ENCODE data around the gene PI4KA.

The PI4KA gene

DNA sequence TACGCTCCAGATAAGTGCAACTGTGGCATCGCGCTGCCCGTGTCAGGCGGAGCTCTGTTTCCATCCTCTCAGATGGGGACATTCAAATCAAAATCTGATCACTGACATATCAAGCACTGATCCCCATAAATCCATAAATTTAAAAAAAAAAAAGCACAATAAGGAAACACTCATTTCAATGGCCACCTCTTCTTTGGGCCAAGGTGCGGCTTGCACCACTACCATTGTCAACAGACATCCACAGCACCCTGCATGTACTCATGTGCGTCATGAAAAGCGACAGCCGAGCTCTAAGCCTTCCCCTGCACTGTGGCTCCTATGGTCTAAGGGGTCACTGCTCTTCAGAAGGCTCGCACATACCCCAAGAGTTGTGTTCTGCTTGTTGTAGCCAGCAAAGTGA is 111.4 kb downstream of the PI4KA start:
- peaks cover 38% of the 10 kb centered on the region for H3K36me3 ChIP-seq (replicated peaks; ENCODE audit: low read depth, low read length)

DNA sequence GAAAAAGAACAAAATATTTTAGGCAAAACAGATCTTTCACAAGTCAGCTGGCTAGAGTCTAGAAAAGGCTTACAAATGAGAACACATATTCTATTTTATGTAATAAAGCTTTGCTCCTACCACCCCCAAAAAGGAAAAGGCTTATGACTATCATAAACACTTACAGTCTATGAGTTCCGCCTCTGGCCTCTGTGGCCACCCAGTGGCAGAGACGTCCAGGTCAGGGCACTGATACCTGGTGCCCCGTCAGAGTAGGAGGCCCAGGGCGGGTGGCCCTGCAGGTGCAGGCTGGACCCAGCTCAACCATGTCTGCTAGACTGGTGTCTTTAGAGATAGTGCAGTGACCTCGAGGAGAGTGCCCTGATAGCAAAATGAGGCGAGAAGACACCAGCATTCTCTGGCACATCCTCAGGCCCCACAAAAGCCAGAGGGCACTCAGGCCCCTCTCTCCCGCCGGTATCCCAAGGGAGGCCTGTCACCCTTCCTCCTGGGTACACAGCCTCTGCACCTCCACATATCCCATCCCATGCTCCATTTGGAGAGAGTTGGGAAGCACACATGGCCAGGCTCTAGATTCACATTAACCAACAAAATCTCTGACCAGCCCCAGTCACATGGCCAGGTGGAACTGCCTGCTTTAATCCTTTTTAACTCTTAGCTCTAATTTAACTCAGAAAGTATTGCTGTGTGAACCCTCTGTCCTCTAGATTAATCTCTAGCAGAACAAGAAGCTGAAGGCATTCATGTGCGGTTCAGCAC is 112.0 kb downstream of the PI4KA start:
- H3K9me3 ChIP-seq (ENCODE audit: insufficient read depth, low read length), result no peaks in the 10 kb centered on the region
- no peak overlapping the region for H3K27ac ChIP-seq (ENCODE audit: low read length)
- TF ChIP-seq, protein P1, sequence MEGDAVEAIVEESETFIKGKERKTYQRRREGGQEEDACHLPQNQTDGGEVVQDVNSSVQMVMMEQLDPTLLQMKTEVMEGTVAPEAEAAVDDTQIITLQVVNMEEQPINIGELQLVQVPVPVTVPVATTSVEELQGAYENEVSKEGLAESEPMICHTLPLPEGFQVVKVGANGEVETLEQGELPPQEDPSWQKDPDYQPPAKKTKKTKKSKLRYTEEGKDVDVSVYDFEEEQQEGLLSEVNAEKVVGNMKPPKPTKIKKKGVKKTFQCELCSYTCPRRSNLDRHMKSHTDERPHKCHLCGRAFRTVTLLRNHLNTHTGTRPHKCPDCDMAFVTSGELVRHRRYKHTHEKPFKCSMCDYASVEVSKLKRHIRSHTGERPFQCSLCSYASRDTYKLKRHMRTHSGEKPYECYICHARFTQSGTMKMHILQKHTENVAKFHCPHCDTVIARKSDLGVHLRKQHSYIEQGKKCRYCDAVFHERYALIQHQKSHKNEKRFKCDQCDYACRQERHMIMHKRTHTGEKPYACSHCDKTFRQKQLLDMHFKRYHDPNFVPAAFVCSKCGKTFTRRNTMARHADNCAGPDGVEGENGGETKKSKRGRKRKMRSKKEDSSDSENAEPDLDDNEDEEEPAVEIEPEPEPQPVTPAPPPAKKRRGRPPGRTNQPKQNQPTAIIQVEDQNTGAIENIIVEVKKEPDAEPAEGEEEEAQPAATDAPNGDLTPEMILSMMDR (IDR thresholded peaks at IDR 0.05; ENCODE audit: low read depth, low read length), result no peak
- no peak for TF ChIP-seq EZH2phosphoT487 (IDR thresholded peaks at IDR 0.05; ENCODE audit: low read depth)
- no peak overlapping the region for H3K9ac ChIP-seq (ENCODE audit: low read length)
- H3K4me2 ChIP-seq (ENCODE audit: low read length), result no peak overlapping the region
- peaks cover 33% of the 10 kb centered on the region for H4K20me1 ChIP-seq (ENCODE audit: insufficient read depth, low read length)
- H3K36me3 ChIP-seq (replicated peaks; ENCODE audit: low read depth, low read length), result peaks cover 35% of the 10 kb centered on the region
- H3K27me3 ChIP-seq (ENCODE audit: low read depth, low read length), result no peaks in the 10 kb centered on the region
- no peak overlapping the region for H2AFZ ChIP-seq (ENCODE audit: low read depth, low read length)
- H3K4me1 ChIP-seq (ENCODE audit: low read length), result peaks cover 31% of the 10 kb centered on the region
- no peaks in the 10 kb centered on the region for H3K79me2 ChIP-seq (ENCODE audit: low read length)
- no peak overlapping the region for H3K4me3 ChIP-seq (ENCODE audit: low read length)

More for the DNA sequence above, 111.4 kb downstream of the PI4KA start:
- peaks cover 31% of the 10 kb centered on the region for H3K4me1 ChIP-seq (ENCODE audit: low read length)
- H2AFZ ChIP-seq (ENCODE audit: low read depth, low read length), result no peak overlapping the region
- H3K4me2 ChIP-seq (ENCODE audit: low read length), result no peak overlapping the region
- H3K9ac ChIP-seq (ENCODE audit: low read length), result no peak overlapping the region
- no peak overlapping the region for H3K27ac ChIP-seq (ENCODE audit: low read length)
- H4K20me1 ChIP-seq (ENCODE audit: insufficient read depth, low read length), result peaks cover 33% of the 10 kb centered on the region
- H3K27me3 ChIP-seq (ENCODE audit: low read depth, low read length), result no peaks in the 10 kb centered on the region
- H3K79me2 ChIP-seq (ENCODE audit: low read length), result no peaks in the 10 kb centered on the region
- TF ChIP-seq EZH2phosphoT487 (IDR thresholded peaks at IDR 0.05; ENCODE audit: low read depth), result no peak
- TF ChIP-seq, protein P1 (IDR thresholded peaks at IDR 0.05; ENCODE audit: low read depth, low read length), result no peak
- H3K9me3 ChIP-seq (ENCODE audit: insufficient read depth, low read length), result no peaks in the 10 kb centered on the region
- H3K4me3 ChIP-seq (ENCODE audit: low read length), result no peak overlapping the region

DNA sequence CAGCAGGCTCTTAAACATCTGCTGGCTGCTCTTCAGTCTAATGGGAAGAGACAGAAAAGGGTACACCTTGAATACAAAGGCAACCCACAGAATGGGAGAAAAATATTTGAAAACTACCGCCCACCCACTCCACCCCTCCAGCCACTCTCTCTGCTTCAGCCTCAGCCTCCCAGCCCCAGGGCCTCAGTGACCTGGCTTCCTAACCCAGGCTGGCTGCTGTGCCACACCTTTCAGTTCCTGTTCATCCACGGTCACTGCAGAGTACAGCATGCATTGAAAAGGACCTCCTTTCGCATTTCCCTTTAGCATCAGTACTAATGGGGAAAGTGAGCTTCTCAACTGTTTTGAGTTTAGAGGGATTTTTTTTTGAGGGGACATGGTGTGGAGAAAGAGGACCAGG is 113.5 kb downstream of the PI4KA start:
- Histone ChIP-seq H3K36me3 (replicated peaks; ENCODE audit: low read depth, low read length) (peaks cover 43% of the 10 kb centered on the region), H3K4me1 (ENCODE audit: low read length) (peaks cover 23% of the 10 kb centered on the region)

DNA sequence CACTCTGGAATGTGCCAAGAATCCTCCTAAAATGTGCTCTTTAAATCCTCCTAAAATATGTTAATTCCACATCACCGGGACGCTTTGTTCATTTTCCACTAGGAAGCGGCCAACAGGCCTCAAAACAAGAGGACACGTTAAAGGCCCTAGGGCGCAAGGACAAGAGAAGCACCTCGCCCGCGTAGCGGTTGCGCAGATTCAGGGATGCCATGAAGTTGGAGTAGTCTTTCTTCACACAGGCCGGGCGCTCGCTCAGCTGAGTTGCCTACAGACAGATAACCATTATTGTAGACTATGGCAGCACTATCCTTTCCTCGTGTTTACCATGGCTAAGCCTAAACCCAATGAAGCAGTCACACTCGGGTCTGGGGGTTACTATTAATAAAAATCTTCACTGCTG is 114.2 kb downstream of the PI4KA start:
- Histone ChIP-seq H3K79me2 (ENCODE audit: low read length) (no peaks in the 10 kb centered on the region), H3K4me2 (ENCODE audit: low read length) (no peak overlapping the region), H3K4me3 (ENCODE audit: low read length) (no peak overlapping the region), H4K20me1 (ENCODE audit: insufficient read depth, low read length) (peaks cover 28% of the 10 kb centered on the region), H3K27me3 (ENCODE audit: low read depth, low read length) (no peaks in the 10 kb centered on the region), H3K9me3 (ENCODE audit: insufficient read depth, low read length) (no peaks in the 10 kb centered on the region), H3K27ac (ENCODE audit: low read length) (no peak overlapping the region), H3K4me1 (ENCODE audit: low read length) (peaks cover 17% of the 10 kb centered on the region), H3K36me3 (replicated peaks; ENCODE audit: low read depth, low read length) (peaks cover 37% of the 10 kb centered on the region), H2AFZ (ENCODE audit: low read depth, low read length) (no peak overlapping the region), H3K9ac (ENCODE audit: low read length) (no peak overlapping the region)
- TF ChIP-seq EZH2phosphoT487 (IDR thresholded peaks at IDR 0.05; ENCODE audit: low read depth), result no peak
- TF ChIP-seq, protein P1 (IDR thresholded peaks at IDR 0.05; ENCODE audit: low read depth, low read length), result no peak

More for the DNA sequence above, 113.5 kb downstream of the PI4KA start:
- Histone ChIP-seq H4K20me1 (ENCODE audit: insufficient read depth, low read length) (peaks cover 34% of the 10 kb centered on the region), H3K4me3 (ENCODE audit: low read length) (no peak overlapping the region), H3K27me3 (ENCODE audit: low read depth, low read length) (no peaks in the 10 kb centered on the region), H3K27ac (ENCODE audit: low read length) (no peak overlapping the region), H3K9me3 (ENCODE audit: insufficient read depth, low read length) (no peaks in the 10 kb centered on the region), H3K9ac (ENCODE audit: low read length) (no peak overlapping the region), H3K4me2 (ENCODE audit: low read length) (no peak overlapping the region), H2AFZ (ENCODE audit: low read depth, low read length) (no peak overlapping the region), H3K79me2 (ENCODE audit: low read length) (no peaks in the 10 kb centered on the region)
- TF ChIP-seq, protein P1 (IDR thresholded peaks at IDR 0.05; ENCODE audit: low read depth, low read length), result no peak
- TF ChIP-seq EZH2phosphoT487 (IDR thresholded peaks at IDR 0.05; ENCODE audit: low read depth), result no peak
